GM12865 (cell line): Measurements from ENCODE around the gene TEX48.

ENCODE experiments used
- DNase-seq: peaks from one replicate; pipeline ENCODE4 v3.0.0; 2010; ENCODE audit warnings: low read depth
- H3K4me3 ChIP-seq: 2 replicates; pipeline ENCODE4 v1.5.1; 2011; ENCODE audit warnings: mild to moderate bottlenecking, low read depth, low read length, control low read depth
- TF ChIP-seq, protein P1 (sequence below): IDR thresholded peaks from 2 replicates; pipeline ENCODE4 v1.5.1; 2011; ENCODE audit warnings: low read length, control low read depth, low read depth, inconsistent platforms; ENCODE audit not compliant: insufficient read depth; ENCODE audit errors: missing control alignments

Gene TEX48

DNA sequence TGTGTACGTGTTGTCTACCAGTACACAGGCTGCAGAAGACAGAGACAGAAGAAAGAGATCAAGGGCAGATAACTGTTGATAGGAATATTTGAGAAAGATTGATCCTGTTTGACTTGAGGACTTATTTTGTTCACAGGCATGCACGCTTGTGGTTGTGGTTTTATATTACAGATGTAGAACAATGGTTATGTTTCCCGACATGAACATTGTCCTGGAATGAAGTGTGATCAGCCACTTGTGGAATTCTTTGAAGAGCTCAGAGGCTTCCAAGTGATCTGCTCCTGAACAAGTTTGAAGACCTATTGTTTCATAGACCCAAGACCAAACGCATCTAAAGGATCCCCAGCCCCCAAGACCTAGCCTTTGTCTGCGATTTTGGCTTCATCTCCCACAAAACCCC is 38.1 kb downstream of the TEX48 start:
- no peak for DNase-seq
- TF ChIP-seq, protein P1, sequence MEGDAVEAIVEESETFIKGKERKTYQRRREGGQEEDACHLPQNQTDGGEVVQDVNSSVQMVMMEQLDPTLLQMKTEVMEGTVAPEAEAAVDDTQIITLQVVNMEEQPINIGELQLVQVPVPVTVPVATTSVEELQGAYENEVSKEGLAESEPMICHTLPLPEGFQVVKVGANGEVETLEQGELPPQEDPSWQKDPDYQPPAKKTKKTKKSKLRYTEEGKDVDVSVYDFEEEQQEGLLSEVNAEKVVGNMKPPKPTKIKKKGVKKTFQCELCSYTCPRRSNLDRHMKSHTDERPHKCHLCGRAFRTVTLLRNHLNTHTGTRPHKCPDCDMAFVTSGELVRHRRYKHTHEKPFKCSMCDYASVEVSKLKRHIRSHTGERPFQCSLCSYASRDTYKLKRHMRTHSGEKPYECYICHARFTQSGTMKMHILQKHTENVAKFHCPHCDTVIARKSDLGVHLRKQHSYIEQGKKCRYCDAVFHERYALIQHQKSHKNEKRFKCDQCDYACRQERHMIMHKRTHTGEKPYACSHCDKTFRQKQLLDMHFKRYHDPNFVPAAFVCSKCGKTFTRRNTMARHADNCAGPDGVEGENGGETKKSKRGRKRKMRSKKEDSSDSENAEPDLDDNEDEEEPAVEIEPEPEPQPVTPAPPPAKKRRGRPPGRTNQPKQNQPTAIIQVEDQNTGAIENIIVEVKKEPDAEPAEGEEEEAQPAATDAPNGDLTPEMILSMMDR: no peak
- no peak overlapping the region for H3K4me3 ChIP-seq

DNA sequence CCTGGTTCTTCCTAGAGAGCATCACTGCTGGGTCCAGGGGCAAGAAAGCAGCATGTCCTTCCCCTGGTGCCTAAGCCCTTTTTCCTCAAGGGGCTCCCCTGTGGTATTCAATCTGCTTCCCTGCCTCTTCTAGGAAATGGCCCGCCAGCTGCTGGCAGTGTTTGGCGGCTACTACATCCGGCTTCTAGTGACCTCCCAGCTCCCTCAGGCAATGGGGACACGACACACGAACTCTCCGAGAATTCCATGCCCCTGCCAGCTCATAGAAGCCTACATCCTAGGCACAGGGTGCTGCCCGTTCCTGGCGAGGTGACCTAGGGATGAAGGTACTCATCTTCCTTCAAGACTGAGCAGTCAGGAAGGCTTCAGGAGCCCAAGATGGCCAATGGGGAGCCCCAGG is 39.0 kb downstream of the TEX48 start:
- TF ChIP-seq, protein P1: no peak
- no peak for DNase-seq
- no peak overlapping the region for H3K4me3 ChIP-seq

DNA sequence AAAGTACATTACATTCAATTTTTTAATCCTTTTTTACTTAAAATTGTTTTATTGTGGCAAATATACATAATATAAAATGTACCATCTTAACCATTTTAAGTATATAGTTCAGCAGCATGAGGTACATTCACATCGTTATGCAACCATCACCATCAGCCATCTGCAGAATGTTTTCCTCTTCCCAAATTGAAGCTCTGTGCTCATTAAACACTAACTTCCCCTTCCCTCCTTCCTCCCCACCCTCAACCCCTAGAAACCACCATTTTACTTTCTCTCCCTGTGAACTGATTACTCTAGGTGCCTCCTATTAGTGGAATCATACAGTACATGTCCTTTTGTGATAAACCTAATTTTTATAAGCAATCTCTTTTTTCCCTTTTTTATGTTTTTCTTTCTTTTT is 40.0 kb downstream of the TEX48 start:
- no peak for DNase-seq
- TF ChIP-seq, protein P1: no peak
- H3K4me3 ChIP-seq: no peak overlapping the region

DNA sequence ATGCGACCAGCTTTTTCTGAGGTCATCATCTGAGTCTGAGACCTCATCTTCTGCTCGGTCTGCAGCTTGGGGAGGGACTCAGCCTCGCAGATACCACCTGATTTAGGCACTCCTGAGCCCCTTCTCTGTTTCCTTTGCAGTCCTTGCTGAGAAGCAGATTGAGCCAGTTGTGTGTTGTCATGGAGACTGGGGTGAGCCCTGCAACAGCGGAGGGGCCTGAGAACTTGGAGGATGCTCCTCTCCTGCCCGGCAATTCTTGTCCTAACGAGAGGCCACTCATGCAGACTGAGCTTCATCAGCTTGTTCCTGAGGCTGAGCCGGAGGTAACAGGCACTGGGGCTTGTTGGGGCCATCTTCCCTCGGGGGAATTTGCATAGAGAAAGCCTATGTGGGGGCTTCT is 43.6 kb downstream of the TEX48 start:
- DNase-seq: no peak
- H3K4me3 ChIP-seq: no peak overlapping the region
- TF ChIP-seq, protein P1: no peak

DNA sequence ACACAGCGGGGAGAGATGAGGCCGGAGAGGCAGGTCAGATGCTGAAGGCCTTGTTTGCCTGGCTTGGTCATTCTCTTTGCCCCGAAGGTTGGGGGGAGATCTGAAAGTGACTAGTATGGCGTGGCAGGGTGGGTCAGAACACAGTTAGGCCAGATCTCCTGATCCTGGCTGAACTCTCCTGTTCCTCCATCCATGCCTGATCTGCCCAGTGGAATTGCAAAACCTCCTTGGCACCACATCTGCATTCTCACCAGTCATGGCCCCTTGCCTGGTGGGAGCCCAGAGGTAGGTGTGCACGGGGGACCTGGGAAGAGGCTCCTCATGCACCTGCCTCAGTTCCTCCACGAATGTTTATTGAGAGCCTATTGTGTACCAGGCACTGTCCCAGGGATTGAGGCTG is 47.6 kb downstream of the TEX48 start:
- no peak for DNase-seq
- no peak overlapping the region for H3K4me3 ChIP-seq
- TF ChIP-seq, protein P1: no peak

DNA sequence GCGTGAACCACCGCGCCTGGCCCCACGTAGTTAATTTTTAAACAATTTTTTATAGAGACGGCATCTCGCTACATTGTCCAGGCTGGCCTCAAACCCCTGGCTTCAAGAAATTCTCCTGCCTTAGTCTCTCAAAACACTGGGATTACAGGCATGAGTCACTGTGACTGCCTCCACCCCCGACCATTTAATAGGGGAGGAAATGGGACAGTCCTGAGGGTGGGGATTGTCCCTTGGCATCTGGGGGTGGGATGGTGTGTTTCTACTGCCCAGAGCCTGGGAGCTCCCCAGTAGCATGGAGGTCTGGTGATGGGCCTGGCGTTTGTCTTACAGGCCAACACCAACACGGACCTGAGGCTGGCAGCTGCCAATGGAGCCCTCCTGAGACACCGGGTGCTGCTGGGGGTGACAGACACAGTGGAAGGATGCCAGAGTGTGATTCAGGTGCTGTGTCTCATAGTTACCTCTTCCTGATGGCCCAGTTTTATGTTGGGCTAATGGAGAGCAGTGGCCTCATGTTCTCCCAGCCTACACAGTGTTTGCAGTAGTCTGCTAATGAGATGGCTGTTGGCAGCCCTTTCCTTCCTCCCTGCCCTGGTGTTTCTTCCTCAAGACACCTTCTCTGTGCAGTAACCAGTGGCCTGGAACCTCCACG is 48.4 kb downstream of the TEX48 start:
- DNase-seq: no peak
- H3K4me3 ChIP-seq: no peak overlapping the region
- TF ChIP-seq, protein P1: no peak

DNA sequence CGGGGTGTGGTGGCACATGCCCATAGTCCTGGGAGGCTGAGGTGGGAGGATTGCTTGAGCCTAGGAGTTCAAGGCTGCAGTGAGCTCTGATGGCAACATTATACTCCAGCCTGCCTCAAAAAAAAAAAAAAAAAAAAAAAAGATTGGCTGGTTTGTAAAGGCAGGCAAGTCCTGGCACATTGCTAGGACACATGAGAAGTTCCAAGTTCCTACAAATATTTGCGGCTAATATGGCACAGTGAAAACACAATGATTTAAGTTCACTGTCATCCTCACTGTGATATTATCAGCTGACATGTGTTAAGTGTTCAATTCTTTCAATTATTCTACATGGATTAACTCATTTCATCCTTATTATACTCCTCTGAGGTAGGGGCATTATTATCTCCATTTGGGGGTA is 50.8 kb downstream of the TEX48 start:
- H3K4me3 ChIP-seq: no peak overlapping the region
- no peak for DNase-seq
- TF ChIP-seq, protein P1: no peak
